Hepatocyte (in vitro differentiated cells): ENCODE measurements around the gene STK11IP. TPM values are rescaled to one million over a fixed set of nuclear protein-coding genes. Genes with fewer than 3 reads are reported as not detected.

ENCODE experiments used
- DNase-seq: peaks from one replicate; pipeline ENCODE4 v3.0.0-alpha.2; 2016; ENCODE audit warnings: low spot score
- H2AFZ ChIP-seq: fragments of 200-600 bp; sonication (generic); 2 replicates; pipeline ENCODE4 v1.6.0; 2016; ENCODE audit warnings: antibody characterized with exemption, mild to moderate bottlenecking
- H3K27ac ChIP-seq: fragments of 200-600 bp; sonication (generic); 2 replicates; pipeline ENCODE4 v1.5.1; 2016; ENCODE audit warnings: mild to moderate bottlenecking
- H3K27me3 ChIP-seq: fragments of 200-600 bp; sonication (generic); 2 replicates; pipeline ENCODE4 v1.6.1; 2016
- H3K36me3 ChIP-seq: fragments of 200-600 bp; sonication (generic); replicated peaks from 2 replicates; pipeline ENCODE4 v1.5.1; 2016; ENCODE audit warnings: low read depth; ENCODE audit not compliant: insufficient read depth
- H3K4me1 ChIP-seq: fragments of 200-600 bp; sonication (generic); 2 replicates; pipeline ENCODE4 v1.5.1; 2016; ENCODE audit warnings: mild to moderate bottlenecking, moderate library complexity; ENCODE audit not compliant: insufficient read depth
- H3K4me2 ChIP-seq: fragments of 200-600 bp; sonication (generic); 2 replicates; pipeline ENCODE4 v1.6.0; 2016
- H3K4me3 ChIP-seq: fragments of 200-600 bp; sonication (generic); 2 replicates; pipeline ENCODE4 v1.5.1; 2016; ENCODE audit warnings: mild to moderate bottlenecking
- H3K79me2 ChIP-seq: fragments of 200-600 bp; sonication (generic); 2 replicates; pipeline ENCODE4 v1.6.0; 2017; ENCODE audit warnings: mild to moderate bottlenecking
- H3K9me2 ChIP-seq: fragments of 200-600 bp; sonication (generic); replicated peaks from 2 replicates; pipeline ENCODE4 v1.6.0; 2017; ENCODE audit warnings: mild to moderate bottlenecking; ENCODE audit not compliant: insufficient read depth
- H3K9me3 ChIP-seq: fragments of 200-600 bp; sonication (generic); 2 replicates; pipeline ENCODE4 v1.5.1; 2016; ENCODE audit warnings: low read depth, mild to moderate bottlenecking
- H4K20me1 ChIP-seq: fragments of 200-600 bp; sonication (generic); 2 replicates; pipeline ENCODE4 v1.6.0; 2016; ENCODE audit warnings: mild to moderate bottlenecking; ENCODE audit not compliant: insufficient read depth, poor library complexity, severe bottlenecking
- EZH2 ChIP-seq: fragments of 200-600 bp; sonication (generic); IDR thresholded peaks from 2 replicates; pipeline ENCODE4 v1.6.1; 2016; ENCODE audit warnings: antibody characterized with exemption, mild to moderate bottlenecking, borderline replicate concordance
- EZH2phosphoT487 ChIP-seq: fragments of 200-600 bp; sonication (generic); IDR thresholded peaks from one replicate; pipeline ENCODE4 v1.6.1; 2018; ENCODE audit warnings: antibody characterized with exemption, mild to moderate bottlenecking, low read depth, moderate library complexity; ENCODE audit not compliant: unreplicated experiment, severe bottlenecking
- WGBS: methylation state at CpG from one replicate; pipeline ENCODE4 v1.1.6; 2016; ENCODE audit warnings: low lambda C conversion rate; ENCODE audit errors: missing lambda C conversion rate; 5-methylcytosine and 5-hydroxymethylcytosine counted together
- polyA plus RNA-seq: library from polyadenylated mRNA; unstranded; fragments of >200 nt; fragmentation: Nextera tagmentation; extraction: Ambion mirVana; gene quantifications from 2 replicates; pipeline ENCODE4 v1.2.1, GENCODE V29; 2016
- total RNA-seq: library from RNA; depleted of rRNA; stranded (reverse); fragments of >200 nt; gene quantifications from 2 replicates; pipeline ENCODE4 v1.2.3, GENCODE V29; 2014
- TF ChIP-seq, protein P1 (sequence below): fragments of 200-600 bp; sonication (generic); IDR thresholded peaks from 2 replicates; pipeline ENCODE4 v1.5.1; 2016; ENCODE audit warnings: antibody characterized with exemption, mild to moderate bottlenecking; ENCODE audit not compliant: poor library complexity

STK11IP gene
- total and polyA plus RNA-seq, 2 experiments from 2014 or later: 16.7 to 17.6 TPM

DNA sequence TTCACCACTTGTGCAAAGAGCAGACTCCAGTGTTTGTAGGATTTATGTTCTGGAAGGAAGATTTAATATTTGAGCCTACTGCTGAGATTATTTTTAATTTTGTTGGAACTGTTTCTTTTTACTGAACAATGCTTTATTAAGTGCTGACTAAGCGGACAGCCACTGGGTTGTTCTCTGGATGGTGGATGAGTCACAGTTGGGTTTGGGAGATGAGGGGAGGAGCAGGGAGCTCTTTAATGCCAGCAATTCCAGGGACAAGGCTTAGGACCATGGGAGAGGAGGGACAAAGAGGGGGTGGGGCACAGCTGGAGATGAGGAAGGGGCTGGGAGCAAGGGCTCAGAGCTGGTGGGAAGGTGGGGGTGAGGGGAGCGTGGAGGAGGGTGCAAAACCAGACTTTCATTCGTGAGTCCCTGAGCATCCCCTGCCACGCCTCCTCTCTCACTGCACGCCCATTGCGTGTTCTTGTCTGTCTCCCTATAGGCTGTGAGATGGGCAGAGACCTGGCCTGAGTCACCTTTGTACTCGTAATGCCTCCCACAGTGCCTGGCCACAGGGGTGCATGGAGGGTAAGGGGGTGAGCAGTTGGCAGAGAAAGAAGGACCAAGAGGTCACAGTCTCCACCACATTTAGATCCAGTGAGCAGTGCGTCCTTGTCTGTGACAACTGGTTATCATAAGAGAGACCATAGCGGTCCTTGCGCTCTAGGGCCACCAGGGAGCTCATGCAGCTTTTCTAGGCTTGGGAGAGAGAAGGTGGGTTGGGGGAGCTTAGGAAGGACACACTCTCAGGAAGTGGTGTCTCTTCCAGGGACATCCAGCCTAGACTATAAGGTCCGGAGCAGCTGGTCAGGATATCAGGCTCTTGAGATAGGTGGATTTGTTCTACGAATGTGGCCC is 48.2 kb downstream of the STK11IP start:
- Histone ChIP-seq H3K27me3 (peaks cover 5% of the 10 kb centered on the region), H3K9me2 (no peaks in the 10 kb centered on the region), H2AFZ (no peak overlapping the region), H3K36me3 (no peaks in the 10 kb centered on the region), H3K4me1 (peaks cover 7% of the 10 kb centered on the region), H3K4me3 (no peak overlapping the region), H3K79me2 (no peaks in the 10 kb centered on the region), H3K27ac (peak overlapping the region; percentile 3), H3K4me2 (no peak overlapping the region), H4K20me1 (no peaks in the 10 kb centered on the region), H3K9me3 (no peaks in the 10 kb centered on the region)
- TF ChIP-seq EZH2phosphoT487 (no peak), EZH2 (no peak)
- TF ChIP-seq, protein P1, sequence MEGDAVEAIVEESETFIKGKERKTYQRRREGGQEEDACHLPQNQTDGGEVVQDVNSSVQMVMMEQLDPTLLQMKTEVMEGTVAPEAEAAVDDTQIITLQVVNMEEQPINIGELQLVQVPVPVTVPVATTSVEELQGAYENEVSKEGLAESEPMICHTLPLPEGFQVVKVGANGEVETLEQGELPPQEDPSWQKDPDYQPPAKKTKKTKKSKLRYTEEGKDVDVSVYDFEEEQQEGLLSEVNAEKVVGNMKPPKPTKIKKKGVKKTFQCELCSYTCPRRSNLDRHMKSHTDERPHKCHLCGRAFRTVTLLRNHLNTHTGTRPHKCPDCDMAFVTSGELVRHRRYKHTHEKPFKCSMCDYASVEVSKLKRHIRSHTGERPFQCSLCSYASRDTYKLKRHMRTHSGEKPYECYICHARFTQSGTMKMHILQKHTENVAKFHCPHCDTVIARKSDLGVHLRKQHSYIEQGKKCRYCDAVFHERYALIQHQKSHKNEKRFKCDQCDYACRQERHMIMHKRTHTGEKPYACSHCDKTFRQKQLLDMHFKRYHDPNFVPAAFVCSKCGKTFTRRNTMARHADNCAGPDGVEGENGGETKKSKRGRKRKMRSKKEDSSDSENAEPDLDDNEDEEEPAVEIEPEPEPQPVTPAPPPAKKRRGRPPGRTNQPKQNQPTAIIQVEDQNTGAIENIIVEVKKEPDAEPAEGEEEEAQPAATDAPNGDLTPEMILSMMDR: no peak
- DNase-seq: peak; percentile 63
- WGBS: 79% methylated on average over 11 of the region's 12 CpGs

DNA sequence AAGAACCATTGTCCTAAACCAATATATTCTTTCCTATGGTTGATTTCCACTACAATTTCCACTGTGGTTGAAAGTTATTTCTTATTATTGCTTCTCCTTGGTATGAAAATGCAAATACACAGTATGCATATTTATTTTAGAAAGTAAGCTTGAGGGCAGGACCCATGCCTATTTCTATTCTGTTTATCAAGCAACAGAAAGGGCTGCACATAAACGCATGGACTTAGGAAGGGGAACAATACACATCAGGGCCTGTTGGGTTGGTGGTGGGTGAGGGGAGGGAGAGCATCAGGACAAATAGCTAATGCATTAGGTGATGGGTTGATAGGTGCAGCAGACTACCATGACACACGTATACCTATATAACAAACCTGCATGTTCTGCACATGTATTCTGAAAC is 50.5 kb downstream of the STK11IP start:
- peaks cover 5% of the 10 kb centered on the region for H3K27me3 ChIP-seq
- no peak for DNase-seq
- no peak overlapping the region for H2AFZ ChIP-seq
- H3K4me3 ChIP-seq: no peak overlapping the region
- WGBS: 83% methylated on average over 2 of the region's 2 CpGs
- H3K27ac ChIP-seq: no peak overlapping the region
- no peaks in the 10 kb centered on the region for H3K9me3 ChIP-seq
- H3K9me2 ChIP-seq: no peaks in the 10 kb centered on the region
- TF ChIP-seq EZH2: no peak
- no peak for TF ChIP-seq EZH2phosphoT487
- TF ChIP-seq, protein P1: no peak
- no peaks in the 10 kb centered on the region for H3K36me3 ChIP-seq
- no peaks in the 10 kb centered on the region for H4K20me1 ChIP-seq
- H3K4me1 ChIP-seq: peaks cover 4% of the 10 kb centered on the region
- H3K79me2 ChIP-seq: no peaks in the 10 kb centered on the region
- H3K4me2 ChIP-seq: no peak overlapping the region

DNA sequence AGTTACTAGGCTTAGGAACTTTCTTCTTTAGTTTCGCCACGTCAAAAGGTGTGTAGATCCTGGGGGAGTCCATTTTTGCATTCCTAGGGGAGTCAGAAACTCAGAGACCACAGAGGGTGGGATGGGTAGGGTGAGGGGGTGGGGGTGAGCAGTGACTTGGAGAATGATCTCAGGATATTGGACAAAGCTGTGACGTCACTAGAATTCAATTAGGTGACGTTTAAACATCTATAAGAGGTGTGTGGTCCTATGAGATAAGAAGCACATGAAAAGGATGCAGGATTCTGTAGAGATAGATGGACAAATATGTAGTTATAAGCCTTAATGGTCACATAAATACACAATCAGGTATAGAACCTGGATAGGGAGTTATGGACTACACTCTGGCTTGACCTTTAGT is 51.3 kb downstream of the STK11IP start:
- Histone ChIP-seq H3K9me3 (no peaks in the 10 kb centered on the region), H3K9me2 (no peaks in the 10 kb centered on the region), H3K4me3 (no peak overlapping the region), H3K27me3 (peaks cover 5% of the 10 kb centered on the region), H3K79me2 (no peaks in the 10 kb centered on the region), H3K36me3 (no peaks in the 10 kb centered on the region), H3K27ac (no peak overlapping the region), H2AFZ (no peak overlapping the region), H4K20me1 (no peaks in the 10 kb centered on the region), H3K4me2 (no peak overlapping the region), H3K4me1 (peaks cover 4% of the 10 kb centered on the region)
- TF ChIP-seq EZH2phosphoT487 (no peak), EZH2 (no peak)
- TF ChIP-seq, protein P1: no peak
- no peak for DNase-seq
- 84% methylated on average over 4 of the region's 4 CpGs for WGBS
